ENCODE results near the gene PAX6.
A peak's percentile ranks its signal among the peaks of the same experiment; 100 is the strongest.

The PAX6 gene

DNA sequence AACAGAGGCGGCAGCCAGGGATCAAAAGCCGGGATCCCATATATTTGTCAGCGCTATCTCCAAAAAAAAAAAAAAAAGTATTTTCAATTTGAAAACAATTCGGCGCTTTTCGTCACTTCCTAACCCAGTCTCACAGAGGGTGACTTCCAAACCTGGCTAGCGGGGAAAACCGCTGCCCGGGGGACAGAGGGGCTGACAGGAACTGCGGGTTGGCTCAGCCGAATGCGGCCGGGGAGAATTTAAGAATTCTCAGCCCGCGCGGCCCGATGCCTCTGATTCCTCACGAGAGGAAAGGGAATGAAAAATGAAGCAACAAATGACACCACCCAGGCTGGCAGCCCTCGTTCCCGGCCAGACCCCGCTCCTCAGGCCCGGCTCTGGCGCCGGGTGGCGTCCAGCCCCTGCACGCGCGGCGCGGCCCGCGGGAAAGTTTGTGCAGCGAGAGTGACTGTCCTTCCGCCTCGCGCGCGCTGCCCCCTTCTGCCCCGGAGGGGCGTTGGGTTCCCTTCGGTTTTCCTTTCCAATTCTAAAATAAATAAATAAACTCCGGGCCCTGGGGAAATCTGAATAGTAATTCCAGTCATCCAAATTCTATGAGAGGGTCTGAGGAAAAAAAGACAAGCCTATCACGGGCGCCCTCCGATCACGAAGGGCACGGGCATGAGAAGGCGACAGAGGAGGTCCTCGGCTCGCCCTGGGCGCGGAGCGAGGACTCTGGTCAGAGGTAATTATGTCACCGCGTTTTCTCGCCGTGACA lies 4.8 kb upstream of the PAX6 start:
- DNase-seq (ENCODE audit: low spot score), result peak; percentile 37
- in situ Hi-C loops (cut with MboI; ENCODE audit: low sequenced_read_pairs, unreplicated experiment), result no loop called here
- TF ChIP-seq, protein P1, sequence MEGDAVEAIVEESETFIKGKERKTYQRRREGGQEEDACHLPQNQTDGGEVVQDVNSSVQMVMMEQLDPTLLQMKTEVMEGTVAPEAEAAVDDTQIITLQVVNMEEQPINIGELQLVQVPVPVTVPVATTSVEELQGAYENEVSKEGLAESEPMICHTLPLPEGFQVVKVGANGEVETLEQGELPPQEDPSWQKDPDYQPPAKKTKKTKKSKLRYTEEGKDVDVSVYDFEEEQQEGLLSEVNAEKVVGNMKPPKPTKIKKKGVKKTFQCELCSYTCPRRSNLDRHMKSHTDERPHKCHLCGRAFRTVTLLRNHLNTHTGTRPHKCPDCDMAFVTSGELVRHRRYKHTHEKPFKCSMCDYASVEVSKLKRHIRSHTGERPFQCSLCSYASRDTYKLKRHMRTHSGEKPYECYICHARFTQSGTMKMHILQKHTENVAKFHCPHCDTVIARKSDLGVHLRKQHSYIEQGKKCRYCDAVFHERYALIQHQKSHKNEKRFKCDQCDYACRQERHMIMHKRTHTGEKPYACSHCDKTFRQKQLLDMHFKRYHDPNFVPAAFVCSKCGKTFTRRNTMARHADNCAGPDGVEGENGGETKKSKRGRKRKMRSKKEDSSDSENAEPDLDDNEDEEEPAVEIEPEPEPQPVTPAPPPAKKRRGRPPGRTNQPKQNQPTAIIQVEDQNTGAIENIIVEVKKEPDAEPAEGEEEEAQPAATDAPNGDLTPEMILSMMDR (IDR thresholded peaks at IDR 0.05; ENCODE audit: borderline replicate concordance, control extremely low read depth, extremely low read depth, insufficient read depth, missing control alignments), result no peak

DNA sequence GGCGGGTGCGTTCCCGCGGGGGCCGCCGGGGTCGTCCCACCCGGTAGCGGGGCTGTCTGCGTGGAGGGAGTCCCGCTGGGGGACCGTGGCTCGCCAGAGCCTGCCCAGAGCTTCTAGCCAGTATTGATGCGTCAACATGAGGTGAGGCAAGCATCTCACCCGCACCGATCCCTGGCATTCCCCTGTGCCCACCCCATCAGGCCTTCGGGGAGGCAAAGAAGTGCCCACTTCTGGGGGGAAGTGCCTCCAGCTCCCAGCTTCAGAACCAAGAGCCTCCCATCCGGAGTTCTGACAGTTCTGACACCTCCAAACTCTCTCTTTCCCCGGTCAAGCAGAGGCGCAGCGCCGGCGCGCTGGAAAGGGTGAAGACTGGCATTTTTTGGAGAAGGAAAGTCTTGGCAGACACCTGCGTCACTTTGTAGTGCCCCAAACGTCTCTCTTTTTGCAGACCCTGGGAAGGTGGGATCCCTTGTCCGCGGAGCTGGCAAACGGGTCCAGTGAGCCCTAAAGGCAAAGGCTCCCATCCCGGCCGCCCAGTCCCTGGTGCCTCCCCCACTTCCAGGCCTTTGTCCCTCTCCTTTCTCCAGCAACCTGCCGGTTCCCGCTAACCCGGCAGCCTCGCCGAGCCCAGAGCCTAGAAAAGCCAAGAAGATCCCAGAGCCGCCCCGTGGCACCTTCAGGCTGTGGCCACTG lies 3.2 kb upstream of the PAX6 start:
- TF ChIP-seq, protein P1 (IDR thresholded peaks at IDR 0.05; ENCODE audit: borderline replicate concordance, control extremely low read depth, extremely low read depth, insufficient read depth, missing control alignments), result no peak
- in situ Hi-C loops (cut with MboI; ENCODE audit: low sequenced_read_pairs, unreplicated experiment), result no loop called here
- peak; percentile 37 for DNase-seq (ENCODE audit: low spot score)

DNA sequence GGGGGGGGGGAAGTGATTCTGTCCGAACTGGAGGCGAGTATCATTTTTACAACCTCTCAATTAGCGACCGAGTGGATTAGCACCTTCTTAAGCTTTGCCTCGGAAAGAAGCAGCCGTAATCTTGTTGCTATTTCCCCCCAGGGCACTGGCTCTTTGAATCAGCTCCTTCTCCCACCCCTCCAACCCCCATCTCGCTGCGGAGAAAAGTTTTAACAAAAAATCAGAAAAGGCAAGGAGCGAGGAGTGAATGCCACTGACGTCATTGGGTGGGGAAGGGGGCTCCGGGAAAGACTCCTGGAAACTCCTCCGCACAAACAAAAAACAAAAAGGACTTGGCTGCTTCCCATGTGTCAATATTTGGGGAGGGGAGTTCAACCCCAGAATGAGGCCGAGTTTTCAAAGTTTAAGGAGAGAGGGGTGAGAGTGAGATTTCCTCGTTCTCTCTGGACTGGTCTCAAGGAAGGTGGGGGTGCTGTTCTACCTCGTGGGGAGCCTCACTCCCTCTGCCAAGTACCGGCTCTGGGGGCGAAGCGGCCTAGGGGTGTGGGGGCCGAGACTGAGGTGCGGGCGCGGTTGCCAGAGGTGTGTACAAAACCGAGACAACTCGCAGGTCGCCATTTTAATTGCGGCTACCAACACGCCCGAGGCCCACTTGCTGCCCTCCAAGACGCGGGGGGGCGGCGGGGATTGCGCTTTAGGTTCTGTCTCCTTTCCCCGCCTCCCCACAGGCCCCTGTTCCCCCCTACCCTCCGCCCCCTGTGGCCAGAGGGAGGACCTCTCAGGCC lies 2.5 kb upstream of the PAX6 start:
- peak; percentile 41 for DNase-seq (ENCODE audit: low spot score)
- TF ChIP-seq, protein P1 (IDR thresholded peaks at IDR 0.05; ENCODE audit: borderline replicate concordance, control extremely low read depth, extremely low read depth, insufficient read depth, missing control alignments), result no peak
- in situ Hi-C loops (cut with MboI; ENCODE audit: low sequenced_read_pairs, unreplicated experiment), result no loop called here

DNA sequence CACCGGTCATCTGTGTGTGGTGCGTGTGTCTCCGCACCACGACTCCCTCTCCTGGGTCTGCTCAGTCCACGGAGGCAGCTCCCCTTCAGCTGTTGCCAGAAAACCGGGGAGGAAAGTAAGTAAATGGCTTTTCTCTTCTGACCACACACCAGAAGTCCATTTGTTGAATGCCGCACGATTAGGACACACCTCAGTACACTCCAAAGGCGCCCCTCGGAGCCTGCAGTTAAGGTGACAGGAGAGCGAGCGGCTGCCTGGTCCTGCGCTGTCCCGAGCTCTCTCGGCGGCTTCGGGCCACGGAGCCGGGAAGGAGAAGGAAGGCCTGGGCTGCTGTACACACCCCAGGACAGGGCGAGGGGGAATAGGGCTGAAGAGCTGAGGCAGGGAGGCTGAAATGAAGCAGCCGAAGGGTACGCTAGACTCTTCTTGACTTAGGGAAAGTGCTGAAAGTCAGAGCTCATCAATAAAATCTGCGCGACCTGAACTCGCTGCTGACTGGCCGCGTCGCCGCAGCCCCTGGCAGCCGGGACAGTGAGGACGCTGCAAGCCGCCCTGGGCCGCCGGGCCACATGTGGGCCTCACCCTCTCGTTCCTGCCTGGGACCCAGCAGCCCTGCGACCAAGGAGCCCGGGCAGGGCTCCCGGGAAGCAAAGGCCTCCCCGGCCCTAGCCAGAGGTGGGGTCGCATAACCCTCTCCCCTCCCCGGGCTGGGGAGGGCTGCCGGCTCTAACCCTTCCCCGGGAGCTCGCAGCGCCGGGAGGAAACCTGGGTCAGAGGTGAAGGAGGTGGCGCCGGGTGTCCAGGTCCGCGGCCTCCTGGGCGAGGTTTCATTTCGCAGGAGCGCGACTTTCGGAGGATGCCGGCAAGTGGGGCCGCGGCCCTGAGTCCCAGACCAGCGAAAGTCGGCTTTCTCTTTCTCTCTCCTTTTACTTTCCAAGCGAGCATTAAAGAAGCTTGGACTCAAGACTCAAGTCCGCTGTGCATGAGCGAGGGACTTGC lies 1.6 kb upstream of the PAX6 start:
- TF ChIP-seq, protein P1 (IDR thresholded peaks at IDR 0.05; ENCODE audit: borderline replicate concordance, control extremely low read depth, extremely low read depth, insufficient read depth, missing control alignments), result no peak
- DNase-seq (ENCODE audit: low spot score), result peak; percentile 48
- in situ Hi-C loops (cut with MboI; ENCODE audit: low sequenced_read_pairs, unreplicated experiment), result no loop called here

DNA sequence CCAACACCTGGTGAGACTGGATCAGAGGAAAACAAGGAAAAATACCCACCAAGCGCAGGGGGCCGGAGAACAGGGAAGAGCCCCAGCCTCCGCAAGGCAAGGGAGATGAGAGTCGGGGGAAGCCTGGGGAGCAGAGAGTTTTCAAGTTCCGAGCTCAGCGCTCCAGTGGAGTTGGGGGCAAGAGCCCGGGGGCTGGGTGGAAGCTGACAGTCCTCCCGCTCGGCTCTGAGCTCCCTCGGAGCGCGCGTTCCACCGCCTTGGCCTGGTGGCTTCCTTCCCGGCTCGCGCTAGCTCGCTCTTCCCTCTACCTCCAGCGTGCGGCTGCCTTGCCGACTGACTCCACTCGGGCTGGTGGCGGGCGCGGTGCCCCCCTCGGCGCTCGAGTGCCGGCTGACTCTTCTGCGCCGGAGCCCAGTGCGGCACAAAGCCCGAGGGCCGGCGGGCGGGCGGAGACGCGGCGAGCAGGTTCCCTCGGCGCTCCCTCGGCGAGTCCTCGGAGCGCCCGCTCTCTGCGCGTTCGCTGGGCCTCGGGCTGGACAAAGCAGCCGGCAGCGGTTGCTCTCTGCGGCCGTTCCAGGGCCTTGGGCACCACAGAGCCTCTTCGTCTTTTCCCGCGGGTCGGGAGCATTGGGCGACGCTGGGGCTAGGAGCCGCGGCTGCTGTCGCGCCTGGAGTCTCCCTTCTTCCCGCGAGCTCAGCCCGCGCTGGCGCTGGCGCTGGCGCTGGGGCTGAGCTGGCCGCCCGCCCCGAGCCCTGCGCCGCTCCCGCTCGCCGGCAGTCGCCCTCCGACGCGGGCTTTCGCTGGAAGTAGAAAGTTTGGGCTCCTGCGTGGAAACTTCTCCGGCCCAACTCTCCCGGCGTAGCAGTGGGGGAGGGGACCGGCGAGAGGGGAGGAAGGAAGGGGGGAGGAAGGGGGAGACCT lies 1.0 kb downstream of the PAX6 start:
- peak; percentile 46 for DNase-seq (ENCODE audit: low spot score)
- in situ Hi-C loops (cut with MboI; ENCODE audit: low sequenced_read_pairs, unreplicated experiment), result loop anchor here (10.0 kb wide), 1 partner anchor 435 kb away; no protein-coding TSS in a partner anchor
- TF ChIP-seq, protein P1 (IDR thresholded peaks at IDR 0.05; ENCODE audit: borderline replicate concordance, control extremely low read depth, extremely low read depth, insufficient read depth, missing control alignments), result no peak
